HUES64 (cell line): ENCODE data around the gene KCNE3.
A peak's percentile ranks its signal among the peaks of the same experiment; 100 is the strongest.
"Not testable (repeated sequence)": the region's sequence is repeated elsewhere in the genome, so short reads cannot be mapped to it uniquely, and the experiment has no call there.

Source experiments
- H3K27ac ChIP-seq: 2 replicates; pipeline ENCODE4 v1.7.0; 2013; ENCODE audit warnings: low read depth, low read length, inconsistent platforms
- H3K27me3 ChIP-seq: 2 replicates; pipeline ENCODE4 v1.6.1; 2013; ENCODE audit warnings: mild to moderate bottlenecking, low read length; ENCODE audit not compliant: insufficient read depth
- H3K36me3 ChIP-seq: 2 replicates; pipeline ENCODE4 v1.6.1; 2013; ENCODE audit warnings: mild to moderate bottlenecking, low read length; ENCODE audit not compliant: insufficient read depth
- H3K4me1 ChIP-seq: 2 replicates; pipeline ENCODE4 v1.6.1; 2013; ENCODE audit warnings: mild to moderate bottlenecking, low read length, moderate library complexity; ENCODE audit not compliant: insufficient read depth
- H3K4me3 ChIP-seq: 2 replicates; pipeline ENCODE4 v1.5.1; 2013; ENCODE audit warnings: mild to moderate bottlenecking, low read length, moderate library complexity
- H3K9ac ChIP-seq: 2 replicates; pipeline ENCODE4 v1.6.1; 2013; ENCODE audit warnings: mild to moderate bottlenecking, low read depth, low read length
- H3K9me3 ChIP-seq: 2 replicates; pipeline ENCODE4 v1.6.1; 2013; ENCODE audit warnings: low read depth, low read length; ENCODE audit not compliant: insufficient read depth
- WGBS: fragments of 150-250, 120-280 bp; methylation state at CpG from one replicate; pipeline ENCODE4 v1.1.7; 2013; ENCODE audit warnings: missing lambda C conversion rate; 5-methylcytosine and 5-hydroxymethylcytosine counted together

Gene KCNE3

GRCh38 chr11:74438681-74439080 lies 28.7 kb downstream of the KCNE3 start:
- Histone ChIP-seq H3K36me3 (no peaks in the 10 kb centered on the region), H3K27ac (no peak overlapping the region), H3K4me1 (peaks cover 9% of the 10 kb centered on the region), H3K9me3 (no peaks in the 10 kb centered on the region), H3K4me3 (no peak overlapping the region), H3K27me3 (no peaks in the 10 kb centered on the region), H3K9ac (no peak overlapping the region)
- WGBS: 91% methylated on average over 1 of the region's 1 CpG

- Histone ChIP-seq H3K36me3 (no peaks in the 10 kb centered on the region), H3K9me3 (no peaks in the 10 kb centered on the region), H3K4me1 (no peaks in the 10 kb centered on the region), H3K9ac (no peak overlapping the region), H3K4me3 (no peak overlapping the region), H3K27ac (no peak overlapping the region), H3K27me3 (no peaks in the 10 kb centered on the region)
- no CpG with 5 or more reads among the region's 1 CpG for WGBS
Measured at GRCh38 chr11:74437441-74438042, 29.8 kb downstream of the KCNE3 start.

- no peaks in the 10 kb centered on the region for H3K27me3 ChIP-seq
- 78% methylated on average over 6 of the region's 7 CpGs for WGBS
- no peak overlapping the region for H3K27ac ChIP-seq
- H3K36me3 ChIP-seq: no peaks in the 10 kb centered on the region
- H3K9ac ChIP-seq: no peak overlapping the region
- no peak overlapping the region for H3K4me3 ChIP-seq
- no peaks in the 10 kb centered on the region for H3K9me3 ChIP-seq
- H3K4me1 ChIP-seq: no peaks in the 10 kb centered on the region
Measured at GRCh38 chr11:74434528-74434927, 32.8 kb downstream of the KCNE3 start.

- no peak overlapping the region for H3K27ac ChIP-seq
- no peak overlapping the region for H3K9ac ChIP-seq
- no peaks in the 10 kb centered on the region for H3K36me3 ChIP-seq
- no peak overlapping the region for H3K4me3 ChIP-seq
- WGBS: 96% methylated on average over 3 of the region's 3 CpGs
- H3K4me1 ChIP-seq: no peaks in the 10 kb centered on the region
- no peaks in the 10 kb centered on the region for H3K9me3 ChIP-seq
- H3K27me3 ChIP-seq: no peaks in the 10 kb centered on the region
Measured at GRCh38 chr11:74429205-74429604, 38.1 kb downstream of the KCNE3 start.

GRCh38 chr11:74427384-74427886 lies 39.9 kb downstream of the KCNE3 start:
- no peaks in the 10 kb centered on the region for H3K27me3 ChIP-seq
- no peak overlapping the region for H3K9ac ChIP-seq
- H3K9me3 ChIP-seq: no peaks in the 10 kb centered on the region
- no peaks in the 10 kb centered on the region for H3K36me3 ChIP-seq
- H3K4me3 ChIP-seq: no peak overlapping the region
- no peak overlapping the region for H3K27ac ChIP-seq
- H3K4me1 ChIP-seq: no peaks in the 10 kb centered on the region
- 94% methylated on average over 2 of the region's 4 CpGs for WGBS

- Histone ChIP-seq H3K27ac (no peak overlapping the region), H3K4me1 (no peaks in the 10 kb centered on the region), H3K36me3 (no peaks in the 10 kb centered on the region), H3K4me3 (no peak overlapping the region), H3K27me3 (no peaks in the 10 kb centered on the region), H3K9me3 (no peaks in the 10 kb centered on the region), H3K9ac (no peak overlapping the region)
Measured at GRCh38 chr11:74425100-74425499, 42.2 kb downstream of the KCNE3 start.

GRCh38 chr11:74418509-74418895 lies 48.8 kb downstream of the KCNE3 start:
- Histone ChIP-seq H3K27me3 (no peaks in the 10 kb centered on the region), H3K36me3 (no peaks in the 10 kb centered on the region), H3K9me3 (no peaks in the 10 kb centered on the region), H3K4me3 (no peak overlapping the region), H3K27ac (no peak overlapping the region), H3K9ac (peak overlapping the region; percentile 19; the same call in 1 of the 2 replicates), H3K4me1 (peaks cover 9% of the 10 kb centered on the region; the same call in 1 of the 2 replicates)
- 88% methylated on average over 1 of the region's 1 CpG for WGBS

GRCh38 chr11:74417860-74418508 lies 49.4 kb downstream of the KCNE3 start:
- H3K27ac ChIP-seq: no peak overlapping the region
- H3K36me3 ChIP-seq: no peaks in the 10 kb centered on the region
- no peak overlapping the region for H3K9ac ChIP-seq
- H3K4me1 ChIP-seq: peaks cover 9% of the 10 kb centered on the region; the same call in 1 of the 2 replicates
- no peaks in the 10 kb centered on the region for H3K27me3 ChIP-seq
- 96% methylated on average over 3 of the region's 4 CpGs for WGBS
- H3K4me3 ChIP-seq: no peak overlapping the region
- H3K9me3 ChIP-seq: no peaks in the 10 kb centered on the region

GRCh38 chr11:74417379-74417804 lies 50.0 kb downstream of the KCNE3 start:
- H3K4me3 ChIP-seq: no peak overlapping the region
- WGBS: 87% methylated on average over 1 of the region's 1 CpG
- H3K27ac ChIP-seq: no peak overlapping the region
- no peaks in the 10 kb centered on the region for H3K36me3 ChIP-seq
- H3K4me1 ChIP-seq: peaks cover 9% of the 10 kb centered on the region; the same call in 1 of the 2 replicates
- H3K9ac ChIP-seq: no peak overlapping the region
- no peaks in the 10 kb centered on the region for H3K27me3 ChIP-seq
- no peaks in the 10 kb centered on the region for H3K9me3 ChIP-seq

GRCh38 chr11:74416974-74417373 lies 50.4 kb downstream of the KCNE3 start:
- H3K27me3 ChIP-seq, H3K4me1 ChIP-seq, H3K27ac ChIP-seq, H3K9me3 ChIP-seq, H3K36me3 ChIP-seq, H3K4me3 ChIP-seq, H3K9ac ChIP-seq: not testable (repeated sequence)
- WGBS: 91% methylated on average over 1 of the region's 1 CpG

GRCh38 chr11:74412733-74413359 lies 54.5 kb downstream of the KCNE3 start:
- H3K27ac ChIP-seq: no peak overlapping the region
- H3K4me3 ChIP-seq: no peak overlapping the region
- 78% methylated on average over 11 of the region's 11 CpGs for WGBS
- H3K36me3 ChIP-seq: no peaks in the 10 kb centered on the region
- peaks cover 3% of the 10 kb centered on the region; the same call in 1 of the 2 replicates for H3K4me1 ChIP-seq
- no peaks in the 10 kb centered on the region for H3K9me3 ChIP-seq
- no peaks in the 10 kb centered on the region for H3K27me3 ChIP-seq
- no peak overlapping the region for H3K9ac ChIP-seq
